Neutrophil (primary cell): ENCODE data around the gene TRAF2.

Source experiments
- H3K27ac ChIP-seq: fragments of 200-600 bp; sonication (generic); 2 replicates; pipeline ENCODE4 v1.5.1; 2016; ENCODE audit warnings: mild to moderate bottlenecking, moderate library complexity
- H3K27me3 ChIP-seq: fragments of 200-600 bp; sonication (generic); 2 replicates; pipeline ENCODE4 v1.6.0; 2016; ENCODE audit warnings: mild to moderate bottlenecking
- H3K36me3 ChIP-seq: fragments of 200-600 bp; sonication (generic); 2 replicates; pipeline ENCODE4 v1.5.1; 2017
- H3K4me1 ChIP-seq, 2 experiments: fragments of 200-600 bp in 1 of 2; sonication (generic) in 1 of 2; 1 replicate in 1 of 2; 2 replicates in 1 of 2; pipeline versions ENCODE4 v1.5.1 to v1.6.1; 2013 to 2016; ENCODE audit warnings: low read depth in 1 of 2, low read length in 1 of 2, mild to moderate bottlenecking in 1 of 2, moderate library complexity in 1 of 2; ENCODE audit not compliant: control insufficient read depth in 1 of 2, insufficient read depth in 1 of 2
- H3K4me3 ChIP-seq, 2 experiments: fragments of 200-600 bp in 1 of 2; sonication (generic) in 1 of 2; 1 replicate in 1 of 2; 2 replicates in 1 of 2; pipeline ENCODE4 v1.5.1; 2013 to 2016; ENCODE audit warnings: low read depth in 1 of 2, low read length in 1 of 2, mild to moderate bottlenecking in 1 of 2, moderate library complexity in 1 of 2
- H3K9me3 ChIP-seq: fragments of 200-600 bp; sonication (generic); 2 replicates; pipeline ENCODE4 v1.5.1; 2016
- CTCF ChIP-seq: fragments of 200-600 bp; sonication (generic); IDR thresholded peaks from 2 replicates; pipeline ENCODE4 v1.5.1; 2016; ENCODE audit warnings: antibody characterized with exemption

TRAF2 gene

GRCh38 chr9:136958898-136959850 lies 72.9 kb downstream of the TRAF2 start:
- TF ChIP-seq CTCF: no peak
- Histone ChIP-seq H3K27me3 (no peaks in the 10 kb centered on the region), H3K9me3 (no peaks in the 10 kb centered on the region), H3K4me3 (no peak overlapping the region), H3K36me3 (no peaks in the 10 kb centered on the region), H3K4me1 (no peaks in the 10 kb centered on the region), H3K27ac (no peak overlapping the region)

GRCh38 chr9:136960212-136960937 lies 74.1 kb downstream of the TRAF2 start:
- no peak for TF ChIP-seq CTCF
- H3K27me3 ChIP-seq: no peaks in the 10 kb centered on the region
- no peak overlapping the region for H3K4me3 ChIP-seq
- H3K4me1 ChIP-seq: no peaks in the 10 kb centered on the region
- no peak overlapping the region for H3K27ac ChIP-seq
- no peaks in the 10 kb centered on the region for H3K36me3 ChIP-seq
- H3K9me3 ChIP-seq: no peaks in the 10 kb centered on the region

GRCh38 chr9:136960938-136961275 lies 74.6 kb downstream of the TRAF2 start:
- no peak for TF ChIP-seq CTCF
- peaks cover 3% of the 10 kb centered on the region for H3K27me3 ChIP-seq
- H3K36me3 ChIP-seq: no peaks in the 10 kb centered on the region
- H3K4me3 ChIP-seq: no peak overlapping the region
- no peaks in the 10 kb centered on the region for H3K9me3 ChIP-seq
- H3K4me1 ChIP-seq: no peaks in the 10 kb centered on the region
- H3K27ac ChIP-seq: no peak overlapping the region

GRCh38 chr9:136961279-136962065 lies 75.2 kb downstream of the TRAF2 start:
- Histone ChIP-seq H3K4me1 (no peaks in the 10 kb centered on the region), H3K9me3 (no peaks in the 10 kb centered on the region), H3K27ac (no peak overlapping the region), H3K36me3 (no peaks in the 10 kb centered on the region), H3K4me3 (no peak overlapping the region), H3K27me3 (peaks cover 9% of the 10 kb centered on the region)
- TF ChIP-seq CTCF: no peak

- no peak for TF ChIP-seq CTCF
- H3K27me3 ChIP-seq: peaks cover 10% of the 10 kb centered on the region
- no peaks in the 10 kb centered on the region for H3K9me3 ChIP-seq
- H3K36me3 ChIP-seq: no peaks in the 10 kb centered on the region
- no peak overlapping the region for H3K27ac ChIP-seq
- no peaks in the 10 kb centered on the region for H3K4me1 ChIP-seq
- H3K4me3 ChIP-seq: no peak overlapping the region
Observed at GRCh38 chr9:136962163-136962562, 75.8 kb downstream of the TRAF2 start.
